Measurements from ENCODE around the gene SDCCAG8. TPM values are rescaled to one million over a fixed set of nuclear protein-coding genes. Genes with fewer than 3 reads are reported as not detected.

SDCCAG8 gene
- total and polyA plus RNA-seq, 2 experiments from 2014 or later = 28.0 to 66.7 TPM

DNA sequence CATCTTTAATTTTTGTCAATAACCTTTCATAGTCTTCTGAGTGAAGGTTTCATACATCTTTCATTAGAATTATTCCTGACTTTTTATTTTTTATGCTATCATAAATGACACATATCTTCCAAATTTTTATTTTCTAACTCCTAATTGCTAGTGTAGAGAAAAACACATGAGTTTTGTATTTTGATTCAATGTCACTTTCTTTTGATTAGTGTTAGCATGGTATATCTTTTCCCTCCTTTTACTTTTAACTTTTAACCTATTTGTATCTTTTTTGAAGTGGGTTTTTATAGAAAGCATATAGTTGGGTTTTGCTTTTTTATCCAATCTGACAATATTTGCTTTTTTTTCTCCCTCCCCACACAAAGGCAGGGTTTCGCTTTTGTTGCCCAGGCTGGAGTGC is 43.2 kb downstream of the SDCCAG8 start:
- Histone ChIP-seq H4K20me1 (replicated peaks; ENCODE audit: insufficient read depth) (no peaks in the 10 kb centered on the region), H3K9me2 (ENCODE audit: insufficient read depth) (peaks cover 5% of the 10 kb centered on the region; the same call in 1 of the 2 replicates), H3K27ac (ENCODE audit: low read depth) (no peak overlapping the region), H2AFZ (no peak overlapping the region), H3K27me3 (ENCODE audit: insufficient read depth) (no peaks in the 10 kb centered on the region), H3K4me1 (ENCODE audit: insufficient read depth) (peaks cover 8% of the 10 kb centered on the region; the same call in 1 of the 2 replicates), H3K4me3 (no peak overlapping the region), H3K79me2 (replicated peaks; ENCODE audit: insufficient read depth) (no peaks in the 10 kb centered on the region), H3K36me3 (ENCODE audit: insufficient read depth) (no peaks in the 10 kb centered on the region), H3F3A (replicated peaks; ENCODE audit: low read depth) (no peaks in the 10 kb centered on the region), H3K4me2 (no peak overlapping the region)
- Mint-ChIP-seq H3K27me3 (ENCODE audit: insufficient read depth, low read depth, poor library complexity) (peaks cover 14% of the 10 kb centered on the region), H3K27ac (no peak overlapping the region), H3K4me3 (no peak overlapping the region), H3K9me3 (peaks cover 4% of the 10 kb centered on the region; the same call in 1 of the 3 replicates), H3K36me3 (ENCODE audit: low read depth) (0 out of 3 replicates have a peak, but pooled peaks cover 5% of the 10 kb centered on the region), H3K4me1 (peaks cover 9% of the 10 kb centered on the region)
- TF ChIP-seq ZNF331 (CRISPR knock-in tag; IDR thresholded peaks at IDR 0.05; ENCODE audit: low read depth) (no peak), JUNB (IDR thresholded peaks at IDR 0.05; ENCODE audit: unreplicated experiment) (no peak), POLR2AphosphoS5 (IDR thresholded peaks at IDR 0.05; ENCODE audit: low read depth) (no peak), EZH2 (IDR thresholded peaks at IDR 0.05; ENCODE audit: low read depth, unreplicated experiment) (no peak)
- TF ChIP-seq, protein P1, sequence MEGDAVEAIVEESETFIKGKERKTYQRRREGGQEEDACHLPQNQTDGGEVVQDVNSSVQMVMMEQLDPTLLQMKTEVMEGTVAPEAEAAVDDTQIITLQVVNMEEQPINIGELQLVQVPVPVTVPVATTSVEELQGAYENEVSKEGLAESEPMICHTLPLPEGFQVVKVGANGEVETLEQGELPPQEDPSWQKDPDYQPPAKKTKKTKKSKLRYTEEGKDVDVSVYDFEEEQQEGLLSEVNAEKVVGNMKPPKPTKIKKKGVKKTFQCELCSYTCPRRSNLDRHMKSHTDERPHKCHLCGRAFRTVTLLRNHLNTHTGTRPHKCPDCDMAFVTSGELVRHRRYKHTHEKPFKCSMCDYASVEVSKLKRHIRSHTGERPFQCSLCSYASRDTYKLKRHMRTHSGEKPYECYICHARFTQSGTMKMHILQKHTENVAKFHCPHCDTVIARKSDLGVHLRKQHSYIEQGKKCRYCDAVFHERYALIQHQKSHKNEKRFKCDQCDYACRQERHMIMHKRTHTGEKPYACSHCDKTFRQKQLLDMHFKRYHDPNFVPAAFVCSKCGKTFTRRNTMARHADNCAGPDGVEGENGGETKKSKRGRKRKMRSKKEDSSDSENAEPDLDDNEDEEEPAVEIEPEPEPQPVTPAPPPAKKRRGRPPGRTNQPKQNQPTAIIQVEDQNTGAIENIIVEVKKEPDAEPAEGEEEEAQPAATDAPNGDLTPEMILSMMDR (conservative IDR thresholded peaks at IDR 0.05; ENCODE audit: low read depth in 2 of 2) = no peak
- ATAC-seq (no peak), DNase-seq (ENCODE audit: low spot score) (no peak)

DNA sequence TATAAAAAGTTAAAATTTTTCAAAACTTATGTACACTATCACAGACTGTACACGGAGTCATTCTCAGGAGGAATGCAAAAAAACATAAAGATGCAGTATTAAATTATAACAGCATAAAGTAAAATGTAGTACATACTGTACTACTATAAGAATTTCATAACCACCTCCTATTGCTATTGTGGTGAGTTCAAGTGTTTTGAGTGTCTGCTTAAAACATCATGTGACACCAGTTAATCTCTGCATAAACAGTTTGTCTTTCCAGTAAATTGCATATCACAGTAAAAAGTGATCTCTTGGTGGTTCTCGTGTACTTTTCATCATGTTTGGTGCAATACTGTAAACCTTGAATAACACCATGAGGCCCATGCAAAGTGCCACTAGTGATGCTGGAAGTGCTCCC is 45.2 kb downstream of the SDCCAG8 start:
- Histone ChIP-seq H3K79me2 (replicated peaks; ENCODE audit: insufficient read depth) (no peaks in the 10 kb centered on the region), H3K27ac (ENCODE audit: low read depth) (no peak overlapping the region), H3K4me1 (ENCODE audit: insufficient read depth) (no peaks in the 10 kb centered on the region), H3K4me2 (no peak overlapping the region), H3K36me3 (ENCODE audit: insufficient read depth) (no peaks in the 10 kb centered on the region), H3K9me2 (ENCODE audit: insufficient read depth) (peaks cover 5% of the 10 kb centered on the region; the same call in 1 of the 2 replicates), H4K20me1 (replicated peaks; ENCODE audit: insufficient read depth) (no peaks in the 10 kb centered on the region), H3F3A (replicated peaks; ENCODE audit: low read depth) (no peaks in the 10 kb centered on the region), H2AFZ (no peak overlapping the region), H3K4me3 (no peak overlapping the region), H3K27me3 (ENCODE audit: insufficient read depth) (no peaks in the 10 kb centered on the region)
- Mint-ChIP-seq H3K27ac (no peak overlapping the region), H3K27me3 (ENCODE audit: insufficient read depth, low read depth, poor library complexity) (peaks cover 10% of the 10 kb centered on the region), H3K36me3 (ENCODE audit: low read depth) (0 out of 3 replicates have a peak, but pooled peaks cover 5% of the 10 kb centered on the region), H3K4me3 (no peak overlapping the region), H3K9me3 (peaks cover 4% of the 10 kb centered on the region; the same call in 1 of the 3 replicates), H3K4me1 (peaks cover 2% of the 10 kb centered on the region; the same call in 1 of the 3 replicates)
- DNase-seq (ENCODE audit: low spot score) (no peak), ATAC-seq (no peak)
- TF ChIP-seq, protein P2, sequence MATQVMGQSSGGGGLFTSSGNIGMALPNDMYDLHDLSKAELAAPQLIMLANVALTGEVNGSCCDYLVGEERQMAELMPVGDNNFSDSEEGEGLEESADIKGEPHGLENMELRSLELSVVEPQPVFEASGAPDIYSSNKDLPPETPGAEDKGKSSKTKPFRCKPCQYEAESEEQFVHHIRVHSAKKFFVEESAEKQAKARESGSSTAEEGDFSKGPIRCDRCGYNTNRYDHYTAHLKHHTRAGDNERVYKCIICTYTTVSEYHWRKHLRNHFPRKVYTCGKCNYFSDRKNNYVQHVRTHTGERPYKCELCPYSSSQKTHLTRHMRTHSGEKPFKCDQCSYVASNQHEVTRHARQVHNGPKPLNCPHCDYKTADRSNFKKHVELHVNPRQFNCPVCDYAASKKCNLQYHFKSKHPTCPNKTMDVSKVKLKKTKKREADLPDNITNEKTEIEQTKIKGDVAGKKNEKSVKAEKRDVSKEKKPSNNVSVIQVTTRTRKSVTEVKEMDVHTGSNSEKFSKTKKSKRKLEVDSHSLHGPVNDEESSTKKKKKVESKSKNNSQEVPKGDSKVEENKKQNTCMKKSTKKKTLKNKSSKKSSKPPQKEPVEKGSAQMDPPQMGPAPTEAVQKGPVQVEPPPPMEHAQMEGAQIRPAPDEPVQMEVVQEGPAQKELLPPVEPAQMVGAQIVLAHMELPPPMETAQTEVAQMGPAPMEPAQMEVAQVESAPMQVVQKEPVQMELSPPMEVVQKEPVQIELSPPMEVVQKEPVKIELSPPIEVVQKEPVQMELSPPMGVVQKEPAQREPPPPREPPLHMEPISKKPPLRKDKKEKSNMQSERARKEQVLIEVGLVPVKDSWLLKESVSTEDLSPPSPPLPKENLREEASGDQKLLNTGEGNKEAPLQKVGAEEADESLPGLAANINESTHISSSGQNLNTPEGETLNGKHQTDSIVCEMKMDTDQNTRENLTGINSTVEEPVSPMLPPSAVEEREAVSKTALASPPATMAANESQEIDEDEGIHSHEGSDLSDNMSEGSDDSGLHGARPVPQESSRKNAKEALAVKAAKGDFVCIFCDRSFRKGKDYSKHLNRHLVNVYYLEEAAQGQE (IDR thresholded peaks at IDR 0.05; ENCODE audit: unreplicated experiment) = no peak
- TF ChIP-seq NANOG (IDR thresholded peaks at IDR 0.05; ENCODE audit: borderline replicate concordance) (no peak), ZNF114 (CRISPR knock-in tag; IDR thresholded peaks at IDR 0.05) (no peak), STAT1 (IDR thresholded peaks at IDR 0.05; ENCODE audit: unreplicated experiment) (no peak), EZH2 (IDR thresholded peaks at IDR 0.05; ENCODE audit: low read depth, unreplicated experiment) (no peak), POLR2AphosphoS5 (IDR thresholded peaks at IDR 0.05; ENCODE audit: low read depth) (no peak)
- TF ChIP-seq, protein P3, sequence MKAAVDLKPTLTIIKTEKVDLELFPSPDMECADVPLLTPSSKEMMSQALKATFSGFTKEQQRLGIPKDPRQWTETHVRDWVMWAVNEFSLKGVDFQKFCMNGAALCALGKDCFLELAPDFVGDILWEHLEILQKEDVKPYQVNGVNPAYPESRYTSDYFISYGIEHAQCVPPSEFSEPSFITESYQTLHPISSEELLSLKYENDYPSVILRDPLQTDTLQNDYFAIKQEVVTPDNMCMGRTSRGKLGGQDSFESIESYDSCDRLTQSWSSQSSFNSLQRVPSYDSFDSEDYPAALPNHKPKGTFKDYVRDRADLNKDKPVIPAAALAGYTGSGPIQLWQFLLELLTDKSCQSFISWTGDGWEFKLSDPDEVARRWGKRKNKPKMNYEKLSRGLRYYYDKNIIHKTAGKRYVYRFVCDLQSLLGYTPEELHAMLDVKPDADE (IDR thresholded peaks at IDR 0.05) = no peak
- TF ChIP-seq, protein P1 (conservative IDR thresholded peaks at IDR 0.05; ENCODE audit: low read depth in 2 of 2) = no peak

All from GM23338 (cell line).